HUES6 (cell line): ENCODE data around the gene BBLN.

ENCODE experiments used
- H3K27ac ChIP-seq: 2 replicates; pipeline ENCODE4 v1.7.0; 2013; ENCODE audit warnings: low read depth, mild to moderate bottlenecking, low read length, inconsistent platforms
- H3K27me3 ChIP-seq: 2 replicates; pipeline ENCODE4 v1.6.1; 2013; ENCODE audit warnings: low read length; ENCODE audit not compliant: control insufficient read depth, insufficient read depth
- H3K36me3 ChIP-seq: 2 replicates; pipeline ENCODE4 v1.6.1; 2013; ENCODE audit warnings: low read length; ENCODE audit not compliant: control insufficient read depth, insufficient read depth
- H3K4me1 ChIP-seq: 2 replicates; pipeline ENCODE4 v1.6.1; 2013; ENCODE audit warnings: low read length; ENCODE audit not compliant: control insufficient read depth, insufficient read depth
- H3K4me3 ChIP-seq: 2 replicates; pipeline ENCODE4 v1.5.1; 2013; ENCODE audit warnings: low read depth, low read length
- H3K9ac ChIP-seq: one replicate; pipeline ENCODE4 v1.6.1; 2013; ENCODE audit warnings: mild to moderate bottlenecking, low read length
- H3K9me3 ChIP-seq: 2 replicates; pipeline ENCODE4 v1.6.1; 2013; ENCODE audit warnings: low read depth, low read length; ENCODE audit not compliant: control insufficient read depth, insufficient read depth

BBLN gene

DNA sequence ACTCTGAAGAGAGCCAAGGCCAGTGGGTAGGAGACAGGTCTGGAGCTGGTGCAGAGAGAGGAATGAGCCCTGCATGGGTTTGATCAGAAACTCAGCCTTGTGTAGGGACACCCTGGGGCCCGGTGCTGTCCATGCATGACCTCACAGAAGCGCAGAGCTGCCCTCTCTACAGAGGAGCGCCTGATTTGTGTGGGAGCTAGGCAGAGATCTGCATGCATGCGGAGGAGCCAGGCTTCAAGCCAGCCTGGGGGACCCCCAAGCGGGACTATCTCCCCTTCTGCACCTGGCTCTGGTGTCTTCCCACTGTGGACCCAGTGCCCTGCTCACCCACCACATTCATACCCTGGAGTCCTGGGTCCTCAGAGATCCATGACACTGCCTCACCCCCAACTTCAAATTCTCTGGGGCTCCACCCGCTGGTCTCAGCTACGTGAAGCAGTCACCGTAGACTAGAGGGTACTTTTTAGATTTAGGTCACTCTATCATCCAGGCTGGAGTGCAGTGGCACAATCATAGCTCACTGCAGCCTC, 13.4 kb upstream of the BBLN start:
- Histone ChIP-seq H3K9ac (no peak overlapping the region), H3K4me1 (peaks cover 3% of the 10 kb centered on the region; the same call in 1 of the 2 replicates), H3K4me3 (no peak overlapping the region), H3K9me3 (no peaks in the 10 kb centered on the region), H3K27me3 (no peaks in the 10 kb centered on the region), H3K36me3 (no peaks in the 10 kb centered on the region), H3K27ac (no peak overlapping the region)

DNA sequence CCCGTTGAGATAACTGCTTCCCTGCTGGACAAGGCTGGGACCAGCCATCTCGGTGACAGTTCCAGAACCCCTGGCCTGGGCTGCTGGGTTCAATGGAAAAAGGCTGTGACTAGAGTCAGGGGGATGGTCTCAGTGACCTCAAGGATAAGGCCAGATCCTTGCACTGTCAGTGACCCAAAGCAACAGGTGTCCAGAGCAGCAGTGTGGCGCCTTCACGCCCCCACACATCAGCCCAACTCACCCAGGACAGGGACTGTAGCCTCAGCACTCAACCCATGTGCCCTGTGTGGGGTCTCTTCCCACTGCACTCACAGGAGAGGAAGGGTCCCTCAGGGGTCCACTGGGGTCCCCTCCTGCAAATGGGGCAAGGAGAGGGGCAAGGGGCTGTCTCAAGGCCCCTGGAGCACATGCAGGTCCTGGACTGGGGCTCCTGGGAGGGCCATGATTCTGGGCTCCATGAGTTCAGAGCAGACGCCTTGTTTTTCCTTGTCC, 11.5 kb upstream of the BBLN start:
- no peak overlapping the region for H3K27ac ChIP-seq
- H3K27me3 ChIP-seq: no peaks in the 10 kb centered on the region
- H3K4me1 ChIP-seq: peaks cover 3% of the 10 kb centered on the region; the same call in 1 of the 2 replicates
- H3K9me3 ChIP-seq: no peaks in the 10 kb centered on the region
- H3K36me3 ChIP-seq: no peaks in the 10 kb centered on the region
- H3K4me3 ChIP-seq: no peak overlapping the region
- H3K9ac ChIP-seq: no peak overlapping the region

DNA sequence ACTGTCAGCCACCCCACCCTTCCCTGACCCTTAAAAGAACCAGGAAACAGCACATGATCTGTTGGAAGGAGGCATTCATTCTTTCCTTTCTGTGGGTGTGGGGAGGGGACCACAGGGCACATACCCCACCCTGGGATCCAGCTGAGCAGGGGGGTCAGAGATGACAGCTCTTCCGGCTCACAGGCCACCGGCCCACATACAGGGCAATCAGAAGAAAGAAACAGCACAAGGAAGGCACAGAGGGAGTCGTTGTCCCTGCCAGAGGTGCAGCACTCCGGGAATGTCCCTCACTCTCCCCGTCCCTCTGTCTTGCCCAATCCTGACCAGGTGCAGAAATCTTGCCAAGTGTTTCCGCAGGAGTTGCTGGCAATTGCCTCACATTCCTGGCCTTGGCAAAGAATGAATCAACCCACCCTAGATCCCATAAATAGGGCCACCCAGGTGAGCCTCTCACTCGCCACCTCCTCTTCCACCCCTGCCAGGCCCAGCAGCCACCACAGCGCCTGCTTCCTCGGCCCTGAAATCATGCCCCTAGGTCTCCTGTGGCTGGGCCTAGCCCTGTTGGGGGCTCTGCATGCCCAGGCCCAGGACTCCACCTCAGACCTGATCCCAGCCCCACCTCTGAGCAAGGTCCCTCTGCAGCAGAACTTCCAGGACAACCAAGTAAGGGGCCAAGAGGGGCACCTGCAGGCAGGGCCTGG, 10.9 kb upstream of the BBLN start, which contains the start of gene LCN2:
TSS of gene LCN2 (plus strand) at position 453 of the 701 bp plus-strand sequence. CDS start at position 526, 73 bp downstream.
- H3K27me3 ChIP-seq: no peaks in the 10 kb centered on the region

DNA sequence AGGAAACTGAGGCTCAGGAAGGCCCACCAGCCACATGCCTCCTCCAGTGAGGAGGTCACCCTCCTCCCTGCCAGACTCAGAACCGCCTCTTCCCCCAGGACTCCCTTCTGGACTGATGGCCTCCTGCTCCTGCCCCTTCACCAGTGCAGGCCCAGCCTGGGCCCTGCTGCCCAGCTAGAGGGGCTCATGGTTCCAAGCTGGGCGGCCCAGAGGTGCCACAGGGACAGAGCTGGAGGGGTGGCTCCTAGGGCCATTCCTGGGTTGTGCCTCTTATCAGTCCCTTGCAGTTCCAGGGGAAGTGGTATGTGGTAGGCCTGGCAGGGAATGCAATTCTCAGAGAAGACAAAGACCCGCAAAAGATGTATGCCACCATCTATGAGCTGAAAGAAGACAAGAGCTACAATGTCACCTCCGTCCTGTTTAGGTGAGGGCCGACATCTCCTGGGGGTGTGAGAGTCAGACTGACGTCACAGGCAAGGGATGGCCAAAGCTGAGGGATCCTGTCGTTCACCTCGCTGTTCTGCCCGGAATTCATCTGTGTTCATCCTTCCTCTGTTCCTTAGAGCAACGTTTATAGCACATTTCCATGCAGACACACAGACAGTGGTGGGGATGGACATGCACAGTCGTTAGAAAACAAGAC, 10.0 kb upstream of the BBLN start:
- Histone ChIP-seq H3K4me3 (no peak overlapping the region), H3K36me3 (no peaks in the 10 kb centered on the region), H3K9ac (no peak overlapping the region), H3K4me1 (peaks cover 5% of the 10 kb centered on the region), H3K9me3 (no peaks in the 10 kb centered on the region), H3K27me3 (no peaks in the 10 kb centered on the region), H3K27ac (no peak overlapping the region)

More for the DNA sequence above, 10.9 kb upstream of the BBLN start, which contains the start of gene LCN2:
- no peak within 1 kb of the TSS for H3K4me3 ChIP-seq
- no peak within 1 kb of the TSS for H3K9ac ChIP-seq
- peaks cover 3% of the 10 kb centered on the region; the same call in 1 of the 2 replicates for H3K4me1 ChIP-seq
- H3K9me3 ChIP-seq: no peaks in the 10 kb centered on the region
- no peaks in the 10 kb centered on the region for H3K36me3 ChIP-seq
- no peak within 1 kb of the TSS for H3K27ac ChIP-seq

DNA sequence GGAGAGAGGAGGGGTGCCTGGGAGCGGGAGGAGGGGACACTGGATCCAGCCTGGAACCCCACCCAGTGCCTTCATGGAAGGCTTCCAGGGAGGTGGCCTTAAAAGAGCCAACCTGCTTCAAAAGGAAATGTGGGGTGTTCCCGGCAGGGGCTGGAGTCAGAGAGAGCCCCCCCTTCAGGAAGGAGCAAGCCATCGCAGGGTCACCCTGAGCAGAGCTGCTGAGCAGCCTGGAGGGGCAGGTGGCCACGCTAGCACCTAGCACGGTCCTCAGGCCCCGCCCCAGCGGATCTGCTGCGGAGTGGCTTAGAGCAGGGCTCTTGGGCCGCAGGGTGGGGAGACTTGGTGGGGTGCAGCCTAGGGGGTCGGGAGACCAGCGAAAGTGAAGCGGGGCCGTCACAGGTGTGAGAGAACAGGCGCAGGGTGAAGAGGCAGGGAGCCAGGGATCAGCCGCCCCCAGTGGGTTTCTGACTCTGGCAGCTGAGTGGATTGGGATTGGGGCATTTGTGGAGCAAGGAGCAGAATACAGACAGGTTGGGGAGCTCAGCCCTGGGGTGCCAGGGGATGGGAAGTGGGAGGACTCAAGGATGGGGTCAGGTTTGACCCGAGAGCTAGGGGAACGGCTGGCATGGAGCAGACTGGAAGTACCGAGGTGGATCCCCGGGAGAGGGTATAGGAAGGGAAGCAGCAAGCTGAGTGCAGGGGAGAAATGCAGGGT, 9.3 kb upstream of the BBLN start:
- Histone ChIP-seq H3K27ac (no peak overlapping the region), H3K9ac (no peak overlapping the region), H3K27me3 (no peaks in the 10 kb centered on the region), H3K4me3 (no peak overlapping the region), H3K9me3 (no peaks in the 10 kb centered on the region), H3K36me3 (no peaks in the 10 kb centered on the region), H3K4me1 (peaks cover 5% of the 10 kb centered on the region)

DNA sequence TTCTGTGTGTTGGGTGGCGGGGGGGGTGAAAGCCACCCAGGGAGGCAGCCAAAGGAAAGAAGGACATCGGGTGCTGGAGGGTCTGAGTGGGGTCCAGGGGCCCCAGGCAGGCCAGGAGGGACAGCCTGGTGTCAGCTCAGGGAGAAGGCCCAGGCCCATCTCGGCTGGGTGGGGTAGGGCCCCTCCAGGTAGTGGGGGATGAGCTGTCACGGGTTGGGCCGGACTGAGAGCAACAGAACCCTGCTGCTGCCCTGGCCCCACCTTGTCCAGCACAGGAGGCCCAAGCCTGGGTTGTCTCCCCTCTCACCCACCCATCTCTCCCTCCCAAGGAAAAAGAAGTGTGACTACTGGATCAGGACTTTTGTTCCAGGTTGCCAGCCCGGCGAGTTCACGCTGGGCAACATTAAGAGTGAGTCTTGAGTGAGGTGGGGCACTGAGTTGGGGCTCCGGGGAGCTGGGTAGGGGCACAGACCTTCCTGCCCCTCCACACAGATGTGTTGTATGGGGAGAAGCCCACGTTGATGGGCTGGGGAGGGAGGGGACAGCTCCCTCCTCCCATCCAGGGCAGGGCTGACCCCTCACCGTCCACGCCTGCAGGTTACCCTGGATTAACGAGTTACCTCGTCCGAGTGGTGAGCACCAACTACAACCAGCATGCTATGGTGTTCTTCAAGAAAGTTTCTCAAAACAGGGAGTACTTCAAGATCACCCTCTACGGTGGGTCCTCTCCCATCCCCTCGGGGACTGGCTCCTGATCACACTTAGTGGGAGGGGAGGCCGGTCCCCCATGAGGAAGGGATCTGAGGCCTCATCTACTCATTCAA, 8.5 kb upstream of the BBLN start:
- no peaks in the 10 kb centered on the region for H3K9me3 ChIP-seq
- peaks cover 5% of the 10 kb centered on the region for H3K4me1 ChIP-seq
- no peak overlapping the region for H3K27ac ChIP-seq
- H3K36me3 ChIP-seq: no peaks in the 10 kb centered on the region
- H3K4me3 ChIP-seq: no peak overlapping the region
- no peak overlapping the region for H3K9ac ChIP-seq
- H3K27me3 ChIP-seq: no peaks in the 10 kb centered on the region

DNA sequence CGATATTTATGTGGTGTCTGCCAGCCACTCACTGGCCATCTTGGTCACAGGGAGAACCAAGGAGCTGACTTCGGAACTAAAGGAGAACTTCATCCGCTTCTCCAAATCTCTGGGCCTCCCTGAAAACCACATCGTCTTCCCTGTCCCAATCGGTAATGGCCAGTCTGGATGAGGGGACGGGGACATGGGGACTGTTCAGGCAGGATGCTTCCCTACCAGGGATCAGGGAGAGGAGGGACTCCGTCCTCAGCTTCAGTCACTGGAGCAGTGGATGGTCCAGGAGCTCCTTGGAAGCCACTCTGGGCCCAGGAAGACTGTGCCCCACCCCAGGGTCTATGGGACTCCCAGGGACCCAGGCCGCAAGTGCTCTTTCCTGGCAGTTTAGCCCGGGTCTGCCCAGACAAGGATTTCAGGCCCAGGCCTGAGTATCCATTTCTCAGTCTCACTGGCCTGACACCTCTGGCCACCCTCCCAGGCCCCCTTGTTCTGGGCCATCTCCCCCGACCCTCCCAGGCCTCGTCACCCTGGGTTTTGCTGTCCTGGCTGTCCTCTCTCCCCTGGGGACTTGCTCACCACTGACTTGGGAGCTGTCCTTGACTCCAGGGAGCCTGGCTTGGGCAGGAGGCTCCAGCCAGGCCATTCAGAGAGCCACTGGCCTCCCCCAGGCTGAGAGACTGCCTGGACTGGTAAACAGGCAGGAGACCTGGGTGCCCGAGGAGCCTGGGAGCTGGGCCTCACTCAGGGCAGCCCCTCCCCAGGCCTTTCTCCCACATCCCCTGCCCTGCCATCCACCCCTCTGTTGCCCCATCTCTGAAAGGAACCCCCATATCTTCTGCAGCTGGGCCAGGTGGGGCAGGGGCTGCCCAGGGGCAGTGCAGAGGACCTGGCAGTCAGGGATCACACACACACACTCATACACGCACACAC, 7.7 kb upstream of the BBLN start:
- Histone ChIP-seq H3K36me3 (no peaks in the 10 kb centered on the region), H3K27me3 (no peaks in the 10 kb centered on the region), H3K27ac (no peak overlapping the region), H3K4me1 (peaks cover 5% of the 10 kb centered on the region), H3K4me3 (no peak overlapping the region), H3K9ac (no peak overlapping the region), H3K9me3 (no peaks in the 10 kb centered on the region)

DNA sequence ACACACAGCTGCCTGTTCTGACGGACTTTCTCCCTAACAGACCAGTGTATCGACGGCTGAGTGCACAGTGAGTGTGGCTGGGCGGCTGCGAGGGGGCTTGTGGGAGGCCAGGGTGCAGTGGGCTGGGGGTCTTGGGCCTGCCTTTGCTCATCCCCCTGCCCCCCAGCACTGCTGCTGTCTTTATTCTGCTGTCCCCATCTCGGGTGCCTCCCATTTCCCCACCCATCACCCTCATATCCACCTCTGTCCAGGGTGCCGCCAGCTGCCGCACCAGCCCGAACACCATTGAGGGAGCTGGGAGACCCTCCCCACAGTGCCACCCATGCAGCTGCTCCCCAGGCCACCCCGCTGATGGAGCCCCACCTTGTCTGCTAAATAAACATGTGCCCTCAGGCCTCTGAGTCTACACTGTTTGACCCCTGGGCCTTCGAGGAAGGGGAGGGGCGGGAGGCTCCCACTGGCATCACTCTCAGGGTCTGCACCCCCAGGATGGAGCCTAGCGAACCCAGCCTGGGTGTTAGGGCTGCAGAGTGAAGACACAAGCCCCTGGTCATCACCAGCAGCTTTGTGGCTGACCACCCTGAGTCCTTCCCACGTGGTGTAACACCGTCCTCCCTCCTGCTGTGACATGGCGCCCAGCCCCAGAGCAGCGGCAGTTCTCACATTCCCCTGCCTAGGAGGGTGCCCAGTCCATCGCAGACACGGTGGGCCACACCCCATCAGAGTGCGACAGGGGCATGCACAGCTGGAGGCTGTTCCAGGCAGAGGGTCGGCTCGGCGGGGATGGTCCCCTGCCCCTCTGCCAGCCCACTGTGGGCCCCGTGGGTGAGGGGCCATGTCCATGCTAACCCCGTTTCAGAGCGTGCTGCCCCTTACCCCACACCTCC, 6.8 kb upstream of the BBLN start:
- Histone ChIP-seq H3K9me3 (no peaks in the 10 kb centered on the region), H3K9ac (no peak overlapping the region), H3K27ac (no peak overlapping the region), H3K36me3 (no peaks in the 10 kb centered on the region), H3K4me1 (peaks cover 5% of the 10 kb centered on the region), H3K4me3 (no peak overlapping the region), H3K27me3 (no peaks in the 10 kb centered on the region)

DNA sequence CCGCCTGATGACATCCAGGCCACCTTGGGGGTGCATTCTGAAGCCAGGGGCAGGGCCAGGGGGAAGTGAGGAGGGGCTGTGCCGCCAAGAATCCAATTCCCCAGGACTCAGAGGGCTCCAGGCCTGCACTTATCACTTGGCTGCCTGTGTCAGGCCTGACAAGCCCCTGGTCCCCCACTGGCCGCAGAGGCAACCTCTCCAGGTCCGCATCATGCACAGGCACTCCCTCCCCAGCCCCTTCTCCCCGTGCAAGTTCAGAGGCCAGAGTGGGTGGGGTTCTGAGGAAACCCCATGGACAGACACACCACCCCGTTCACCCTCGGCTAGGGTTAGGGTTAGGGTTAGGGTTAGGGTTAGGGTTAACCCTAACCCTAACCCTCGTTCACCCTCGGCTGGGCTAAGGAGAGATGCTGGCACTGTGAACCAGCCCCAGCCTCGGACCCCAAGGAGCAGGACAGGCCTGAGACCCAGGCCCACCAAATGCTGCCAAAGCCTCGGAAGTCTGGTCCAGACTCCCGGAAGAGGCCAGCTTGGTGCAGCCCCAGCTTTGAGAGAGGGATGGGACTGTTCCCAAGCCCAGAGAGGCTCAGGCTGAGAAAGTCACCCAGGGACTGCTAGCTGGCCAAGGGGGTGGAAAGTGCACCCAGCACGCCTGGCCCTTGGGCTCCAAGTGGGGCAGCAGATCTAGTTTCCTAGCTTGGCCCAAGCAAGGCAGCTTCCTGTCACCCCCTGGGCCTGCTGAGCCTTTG, 5.9 kb upstream of the BBLN start:
- no peaks in the 10 kb centered on the region for H3K9me3 ChIP-seq
- H3K4me1 ChIP-seq: peaks cover 5% of the 10 kb centered on the region
- H3K9ac ChIP-seq: no peak overlapping the region
- H3K36me3 ChIP-seq: no peaks in the 10 kb centered on the region
- no peak overlapping the region for H3K27ac ChIP-seq
- no peaks in the 10 kb centered on the region for H3K27me3 ChIP-seq
- H3K4me3 ChIP-seq: no peak overlapping the region
